GM20431 (cell line): ENCODE data around the gene RBMXL2.

Experiments
- in situ Hi-C: fragments of 300-500 bp; cut with MseI, MboI; formaldehyde crosslinking; loops from one replicate; pipeline ENCODE4 v1.15.0; 2020; ENCODE audit warnings: low sequenced_read_pairs; ENCODE audit not compliant: unreplicated experiment

Gene RBMXL2

GRCh38 chr11:7088921-7089320 is at the start of gene RBMXL2:
Gene RBMXL2 (plus strand): TSS chr11:7088998. CDS start chr11:7089121, 123 bp downstream.
- in situ Hi-C loops, result no loop called here

GRCh38 chr11:7046474-7047175 is 42.2 kb upstream of the RBMXL2 start:
- in situ Hi-C loops, result no loop called here

GRCh38 chr11:7050191-7050590 is 38.6 kb upstream of the RBMXL2 start:
- in situ Hi-C loops, result no loop called here

GRCh38 chr11:7056828-7057513 is 31.8 kb upstream of the RBMXL2 start:
- in situ Hi-C loops, result no loop called here

GRCh38 chr11:7057641-7058040 is 31.2 kb upstream of the RBMXL2 start:
- in situ Hi-C loops, result no loop called here

GRCh38 chr11:7060868-7061267 is 27.9 kb upstream of the RBMXL2 start:
- in situ Hi-C loops, result no loop called here

- in situ Hi-C loops, result no loop called here
Observed at GRCh38 chr11:7062534-7062933, 26.3 kb upstream of the RBMXL2 start.

- in situ Hi-C loops, result no loop called here
Observed at GRCh38 chr11:7072401-7073028, 16.3 kb upstream of the RBMXL2 start.

- in situ Hi-C loops, result no loop called here
Observed at GRCh38 chr11:7077101-7077500, 11.7 kb upstream of the RBMXL2 start.

GRCh38 chr11:7079545-7080135 is 9.2 kb upstream of the RBMXL2 start:
- in situ Hi-C loops, result no loop called here

GRCh38 chr11:7080900-7081299 is 7.9 kb upstream of the RBMXL2 start:
- in situ Hi-C loops, result no loop called here

GRCh38 chr11:7081441-7081840 is 7.4 kb upstream of the RBMXL2 start:
- in situ Hi-C loops, result no loop called here

- in situ Hi-C loops, result loop anchor here (10.0 kb wide), 1 partner anchor 605 kb away; no protein-coding TSS in a partner anchor
Observed at GRCh38 chr11:7089328-7090251, 792 bp downstream of the RBMXL2 start.

- in situ Hi-C loops, result loop anchor here (10.0 kb wide), 1 partner anchor 596 kb away; no protein-coding TSS in a partner anchor
Observed at GRCh38 chr11:7098235-7098832, 9.5 kb downstream of the RBMXL2 start.

- in situ Hi-C loops, result no loop called here
Observed at GRCh38 chr11:7115780-7116179, 27.0 kb downstream of the RBMXL2 start.

GRCh38 chr11:7116370-7116769 is 27.6 kb downstream of the RBMXL2 start:
- in situ Hi-C loops, result no loop called here

GRCh38 chr11:7138051-7138450 is 49.3 kb downstream of the RBMXL2 start:
- in situ Hi-C loops, result no loop called here
